T-helper 2 cell (primary cell): ENCODE measurements around the gene PPP1R16B.
A peak's percentile ranks its signal among the peaks of the same experiment; 100 is the strongest.

Experiments
- DNase-seq, 5 experiments: peaks; one replicate each; pipeline versions ENCODE4 v3.0.0 to v3.0.0-alpha.2; 2012 to 2022

PPP1R16B gene

DNA sequence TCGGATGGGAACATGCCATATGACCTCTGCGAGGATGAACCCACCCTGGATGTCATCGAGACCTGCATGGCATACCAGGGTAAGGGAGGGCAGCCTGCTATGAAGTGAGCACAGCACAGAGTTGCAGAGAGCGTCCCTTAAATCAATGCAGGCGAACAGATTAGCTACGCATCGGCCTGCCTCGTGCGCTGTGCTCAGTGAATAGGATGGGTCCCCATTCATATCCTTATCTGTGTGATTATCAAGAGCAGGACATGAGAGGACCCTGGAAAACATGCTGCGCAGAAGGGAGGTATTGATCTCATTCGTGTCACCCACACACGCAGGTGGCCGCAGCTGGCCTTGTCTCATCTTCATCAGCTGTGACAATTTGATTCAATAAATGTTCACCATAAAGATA is 95.1 kb downstream of the PPP1R16B start:
- DNase-seq, result no peak

DNA sequence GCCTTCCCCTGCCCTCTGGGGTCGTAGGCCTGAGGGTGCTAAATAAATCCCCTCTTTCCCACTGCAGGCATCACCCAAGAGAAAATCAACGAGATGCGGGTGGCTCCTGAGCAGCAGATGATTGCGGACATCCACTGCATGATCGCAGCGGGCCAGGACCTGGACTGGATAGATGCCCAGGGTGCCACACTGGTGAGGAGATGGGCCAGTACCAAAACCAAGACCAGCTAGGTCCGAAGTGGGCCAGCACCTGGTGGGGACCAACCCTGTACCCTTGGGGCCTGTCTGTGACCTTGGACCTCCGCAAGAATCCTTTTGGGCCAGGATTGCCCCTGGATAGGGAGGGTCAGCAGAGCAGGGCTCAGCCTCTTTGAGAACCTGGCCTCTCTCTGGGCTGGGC is 97.1 kb downstream of the PPP1R16B start:
- no peak for DNase-seq

DNA sequence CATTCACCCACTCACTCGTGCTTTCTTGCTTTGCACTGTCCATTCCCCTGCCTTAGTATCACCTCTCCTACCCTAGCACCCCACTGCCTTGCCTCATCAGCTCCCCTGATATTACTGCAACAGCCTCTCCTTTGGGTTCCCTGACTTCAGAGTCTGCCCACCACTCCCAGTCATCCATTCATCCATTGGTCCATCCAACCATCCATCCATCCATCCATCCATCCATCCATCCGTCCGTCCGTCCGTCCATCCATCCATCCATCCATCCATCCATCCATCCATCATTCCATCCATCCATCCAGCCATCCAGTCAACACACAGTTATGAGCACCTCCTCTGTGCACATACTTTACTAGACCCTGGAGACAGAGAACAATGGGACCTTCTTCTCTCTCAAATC is 97.8 kb downstream of the PPP1R16B start:
- DNase-seq, result no peak

DNA sequence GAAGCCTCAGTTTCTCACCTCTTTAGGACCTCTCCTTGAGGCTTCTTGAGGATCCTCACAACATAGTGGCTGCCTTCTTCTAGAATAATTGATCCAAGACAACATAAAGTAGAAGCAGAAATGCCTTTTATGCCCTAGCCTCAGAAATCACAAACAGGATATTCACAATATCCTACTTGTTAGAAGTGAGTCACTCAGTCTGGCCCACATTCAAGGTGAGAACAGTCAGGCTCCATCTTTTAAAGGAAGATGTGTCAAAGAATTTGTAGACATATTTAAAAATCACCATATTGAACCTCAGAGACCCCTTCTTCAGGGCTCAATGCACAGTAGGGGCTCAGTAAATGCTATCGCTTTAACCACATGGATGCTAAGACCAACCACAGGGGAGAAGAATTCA is 99.9 kb downstream of the PPP1R16B start:
- no peak for DNase-seq

DNA sequence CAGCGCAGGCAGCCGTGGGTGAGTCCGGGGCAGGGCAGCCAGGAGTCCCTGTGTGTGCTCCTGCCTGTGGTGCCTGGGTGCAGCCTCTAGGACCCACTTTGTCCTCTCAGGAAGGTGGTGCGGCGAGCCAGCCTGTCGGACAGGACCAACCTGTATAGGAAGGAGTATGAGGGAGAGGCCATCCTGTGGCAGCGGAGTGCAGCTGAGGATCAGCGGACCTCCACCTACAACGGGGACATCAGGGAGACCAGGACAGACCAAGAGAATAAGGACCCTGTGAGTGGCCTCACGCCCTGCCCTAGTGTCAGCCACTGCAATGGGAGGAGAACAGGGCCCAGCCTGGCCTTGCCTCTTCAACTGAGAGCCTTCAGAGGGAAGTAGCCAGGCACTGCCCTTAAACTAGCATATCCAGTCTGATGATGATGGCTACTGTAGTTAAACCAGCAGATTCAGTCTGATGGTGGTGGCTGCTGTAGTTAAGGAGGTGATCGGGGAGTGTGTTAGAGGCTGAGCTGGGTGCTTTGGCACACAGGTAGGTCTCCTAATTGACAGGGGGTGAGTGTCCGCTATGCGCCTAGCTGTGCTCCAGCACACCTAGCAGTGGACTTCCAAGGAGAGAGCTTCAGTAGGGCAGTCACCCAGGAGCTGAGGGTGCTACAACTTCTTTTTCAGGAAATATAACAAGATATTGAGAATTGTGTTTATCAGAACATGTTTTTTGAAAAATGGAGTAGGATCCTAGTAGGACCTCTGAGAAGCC is 102.6 kb downstream of the PPP1R16B start:
- no peak for DNase-seq

DNA sequence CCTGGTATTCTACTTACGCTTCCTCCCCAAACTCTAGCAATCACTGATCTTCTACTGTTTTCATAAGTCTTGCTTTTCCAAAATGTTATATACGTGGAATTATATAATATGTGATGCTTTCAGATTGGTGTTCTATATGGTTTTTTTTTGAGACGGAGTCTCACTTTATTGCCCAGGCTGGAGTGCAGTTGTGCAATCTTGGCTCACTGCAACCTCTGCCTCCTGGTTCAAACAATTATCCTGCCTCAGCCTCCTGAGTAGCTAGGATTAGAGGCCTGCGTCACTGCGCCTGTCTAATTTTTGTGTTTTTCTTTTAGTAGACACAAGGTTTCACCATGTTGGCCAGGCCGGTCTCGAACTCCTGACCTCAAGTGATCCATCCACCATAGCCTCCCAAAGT is 109.9 kb downstream of the PPP1R16B start:
- no peak for DNase-seq

DNA sequence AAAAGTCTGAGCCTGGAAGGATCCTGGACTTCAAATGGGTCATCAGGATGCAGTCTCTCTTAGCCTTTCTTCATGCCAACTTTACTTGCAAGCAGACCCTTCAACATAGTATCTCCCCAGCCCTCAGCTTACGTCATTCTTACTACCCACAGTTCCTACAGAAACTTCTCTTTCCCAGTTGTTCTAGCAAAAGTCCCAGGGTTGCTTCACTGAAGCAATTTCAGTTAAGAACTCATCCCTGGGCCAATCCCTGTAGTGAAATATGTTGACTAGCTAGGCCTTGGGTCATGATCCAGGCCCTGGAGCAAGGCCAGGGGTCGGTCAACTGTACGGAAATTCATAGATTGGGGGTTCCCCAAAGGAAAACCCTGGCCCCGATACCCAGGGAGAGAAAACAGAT is 112.2 kb downstream of the PPP1R16B start:
- no peak for DNase-seq

DNA sequence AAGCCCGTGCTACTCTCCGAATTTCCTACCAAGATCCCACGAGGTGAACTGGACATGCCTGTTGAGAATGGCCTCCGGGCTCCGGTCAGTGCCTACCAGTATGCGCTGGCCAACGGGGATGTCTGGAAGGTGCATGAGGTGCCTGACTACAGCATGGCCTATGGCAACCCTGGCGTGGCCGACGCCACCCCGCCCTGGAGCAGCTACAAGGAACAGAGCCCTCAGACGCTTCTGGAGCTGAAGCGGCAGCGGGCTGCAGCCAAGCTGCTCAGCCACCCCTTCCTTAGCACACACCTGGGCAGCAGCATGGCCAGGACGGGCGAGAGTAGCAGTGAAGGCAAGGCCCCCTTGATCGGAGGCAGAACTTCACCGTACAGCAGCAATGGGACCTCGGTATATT is 112.7 kb downstream of the PPP1R16B start:
- DNase-seq, result no peak

DNA sequence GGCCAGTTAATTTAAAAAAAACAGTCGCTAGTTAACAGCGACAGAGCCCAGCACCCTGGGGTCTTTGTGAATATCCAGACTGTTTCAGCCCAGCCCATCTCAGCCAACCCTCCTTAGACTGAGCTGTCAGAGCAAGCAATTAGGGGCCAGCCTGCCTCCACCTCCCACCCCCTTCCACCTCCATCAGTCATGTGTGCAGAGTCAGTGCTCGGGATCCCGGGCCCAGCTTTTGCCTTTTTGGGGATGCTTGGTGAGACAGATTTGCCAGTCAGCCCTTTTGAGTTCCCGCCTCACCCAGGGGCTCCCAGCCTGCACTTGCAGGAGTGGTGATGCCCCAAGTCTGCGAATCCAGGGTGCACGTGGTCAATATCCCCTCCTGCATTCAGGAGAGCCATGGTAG is 114.2 kb downstream of the PPP1R16B start:
- no peak for DNase-seq

DNA sequence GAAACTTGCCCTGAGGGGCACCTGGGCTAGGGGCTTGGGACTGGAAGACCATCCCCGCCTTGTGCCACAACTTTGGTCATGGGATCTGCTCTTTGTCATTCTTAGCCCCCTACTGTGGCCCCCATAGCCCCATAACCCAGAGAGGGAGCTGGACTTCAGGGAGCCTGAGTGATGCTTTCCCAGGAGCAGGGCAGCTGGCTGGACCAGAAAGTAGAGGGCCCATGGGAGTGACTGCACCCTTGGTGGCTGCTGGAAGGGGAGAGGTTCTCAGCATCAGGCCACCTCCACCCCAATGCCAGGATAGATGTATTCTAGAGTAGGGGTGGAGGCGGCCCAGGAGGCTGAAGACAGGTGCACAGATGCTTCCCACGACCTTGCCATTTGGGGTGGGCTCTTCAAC is 114.9 kb downstream of the PPP1R16B start:
- DNase-seq, result no peak

DNA sequence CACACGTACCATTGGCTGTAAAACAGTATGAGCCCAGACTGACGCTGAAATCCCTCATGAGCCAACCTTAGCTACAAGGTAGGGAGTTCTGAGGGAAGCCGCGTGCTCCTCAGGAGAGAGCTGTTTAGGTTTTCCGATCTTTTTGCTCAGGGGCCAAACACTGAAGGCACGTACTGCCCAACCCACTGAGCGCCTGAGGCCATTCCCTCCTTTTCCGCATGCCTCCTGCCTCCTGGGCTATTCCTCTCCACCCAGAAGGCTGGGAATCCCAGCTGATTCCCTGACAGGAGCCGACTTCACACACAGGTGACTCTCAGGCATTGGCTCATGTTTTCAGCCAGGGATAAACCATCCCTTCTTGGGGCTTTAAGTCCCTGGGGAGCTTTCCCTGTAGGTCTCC is 115.4 kb downstream of the PPP1R16B start:
- no peak for DNase-seq

DNA sequence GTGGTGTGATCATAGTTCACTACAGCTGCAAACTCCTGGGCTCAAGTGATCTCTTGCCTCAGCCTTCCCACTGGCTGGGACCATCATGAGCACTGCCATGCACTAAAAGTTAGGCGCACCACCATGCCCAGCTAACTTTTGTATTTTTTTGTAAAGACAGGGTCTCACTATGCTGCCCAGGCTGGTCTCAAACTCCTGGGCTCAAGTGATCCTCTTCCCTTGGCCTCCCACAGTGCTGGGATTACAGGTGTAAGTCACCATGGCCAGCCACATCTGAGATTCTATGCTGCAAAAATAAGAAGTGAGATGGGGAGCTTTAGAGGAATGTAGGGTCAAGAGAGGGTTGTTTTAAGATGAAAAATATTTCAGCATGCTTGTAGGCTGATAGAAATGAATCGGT is 119.2 kb downstream of the PPP1R16B start:
- DNase-seq, result no peak

DNA sequence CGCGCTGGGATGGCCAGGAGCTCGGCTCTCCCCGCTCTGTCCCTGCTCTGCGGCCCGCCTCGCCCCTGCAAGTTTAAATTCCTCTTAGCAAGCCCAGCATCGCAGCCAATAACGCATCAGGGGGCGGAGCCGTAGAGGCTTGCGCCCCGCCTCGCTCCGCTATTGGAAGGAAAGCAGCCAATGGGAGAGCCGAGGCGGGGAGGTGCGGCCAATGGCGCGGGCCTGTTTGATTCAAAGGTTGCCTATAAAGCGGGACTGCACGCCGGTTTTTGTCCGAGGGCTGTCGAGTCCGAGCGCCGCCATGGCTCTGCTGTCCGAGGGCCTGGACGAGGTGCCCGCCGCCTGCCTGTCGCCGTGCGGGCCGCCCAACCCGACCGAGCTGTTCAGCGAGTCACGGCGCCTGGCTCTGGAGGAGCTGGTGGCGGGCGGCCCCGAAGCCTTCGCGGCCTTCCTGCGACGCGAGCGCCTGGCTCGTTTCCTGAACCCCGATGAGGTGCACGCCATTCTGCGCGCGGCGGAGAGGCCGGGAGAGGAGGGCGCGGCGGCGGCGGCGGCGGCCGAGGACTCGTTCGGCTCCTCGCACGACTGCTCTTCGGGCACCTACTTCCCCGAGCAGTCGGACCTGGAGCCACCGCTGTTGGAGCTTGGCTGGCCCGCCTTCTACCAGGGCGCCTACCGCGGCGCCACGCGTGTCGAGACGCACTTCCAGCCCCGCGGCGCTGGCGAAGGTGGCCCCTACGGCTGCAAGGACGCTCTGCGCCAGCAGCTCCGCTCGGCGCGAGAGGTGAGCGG is 120.8 kb downstream of the PPP1R16B start, which contains the start of gene FAM83D:
Gene FAM83D, plus strand, starts transcription at position 276 of the 792 bp plus-strand sequence. Its CDS starts 26 bp downstream, at position 302.
- DNase-seq, result peak; percentile 80 to 97 (median 89)

DNA sequence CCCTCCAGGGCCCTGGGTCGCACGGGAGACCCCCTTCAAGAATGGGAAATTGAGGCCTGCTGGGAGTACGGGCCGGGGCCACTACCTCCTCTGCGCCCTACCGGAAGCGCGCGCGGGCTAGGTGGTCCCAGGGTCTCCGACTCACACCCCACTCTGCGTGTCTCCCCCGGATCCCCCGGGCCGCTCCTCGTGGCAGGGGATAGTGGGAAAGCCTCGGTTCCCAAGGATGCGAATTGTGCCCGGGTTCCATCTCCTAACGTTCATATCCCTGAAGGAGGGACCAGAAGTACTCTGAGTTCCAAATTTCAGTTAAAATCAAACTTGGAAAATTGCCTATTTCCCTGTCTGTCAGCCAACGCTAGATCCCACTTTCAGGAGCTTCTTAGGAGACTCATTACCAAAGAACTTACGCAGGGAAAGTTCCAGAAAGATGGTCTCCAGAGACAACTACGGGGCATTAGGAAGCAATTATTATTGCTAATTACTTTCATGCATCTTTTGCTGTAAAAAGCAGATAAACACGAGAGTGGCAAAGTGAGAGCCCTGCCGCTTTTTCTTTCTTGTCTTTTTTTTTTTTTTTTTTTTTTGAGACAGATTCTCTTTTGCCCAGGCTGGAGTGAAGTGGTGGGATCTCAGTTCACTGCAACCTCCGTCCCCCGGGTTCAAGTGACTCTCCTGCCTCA is 121.6 kb downstream of the PPP1R16B start:
- DNase-seq, result no peak

DNA sequence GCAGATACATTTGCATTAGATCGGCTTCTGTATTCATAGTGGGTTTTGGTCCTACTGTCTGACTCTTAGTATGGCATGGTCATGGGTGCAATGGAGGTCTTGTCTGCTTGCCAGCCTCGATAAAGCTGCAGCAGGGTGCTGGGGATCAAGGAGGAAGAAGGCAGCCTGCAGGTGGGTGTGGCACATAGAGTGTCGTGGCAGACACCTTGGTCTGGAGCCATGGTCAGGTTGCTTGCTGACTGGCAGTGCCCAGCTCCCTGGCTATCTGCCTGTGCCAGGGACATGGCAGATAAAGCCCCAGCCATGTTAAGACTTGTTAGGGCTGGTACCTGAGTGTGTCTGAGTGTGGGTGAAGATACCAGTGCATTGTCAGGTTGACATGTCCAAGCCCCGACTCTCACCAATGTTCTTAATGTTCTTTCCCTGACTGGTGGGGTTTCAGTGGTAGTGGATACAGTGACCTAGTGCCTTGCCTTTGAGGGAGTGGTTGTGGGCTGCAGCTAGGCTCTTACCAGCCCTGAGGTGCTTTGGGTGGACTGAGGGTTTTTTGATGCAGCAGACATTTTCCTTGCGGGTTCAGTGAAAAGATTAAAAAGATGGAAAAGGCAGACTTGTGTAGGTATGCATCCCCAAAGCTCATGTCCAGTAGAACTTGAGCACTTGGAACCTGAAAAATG is 122.5 kb downstream of the PPP1R16B start:
- DNase-seq, result peak in 1 of 5 experiments; percentile 43

DNA sequence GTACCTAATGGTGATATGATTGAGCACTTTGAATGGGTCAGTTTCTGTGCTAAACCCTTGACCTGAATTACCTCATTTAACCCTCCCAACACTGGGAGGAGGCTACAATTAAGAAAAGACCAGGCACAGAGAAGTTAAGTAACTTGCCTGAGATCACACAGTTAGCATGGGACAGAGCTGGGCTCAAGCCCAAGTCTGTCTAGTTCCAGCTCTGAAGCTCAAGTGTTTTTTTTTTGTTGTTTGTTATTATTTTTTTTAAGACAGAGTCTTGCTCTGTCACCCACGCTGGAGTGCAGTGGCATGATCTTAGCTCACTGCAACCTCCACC is 124.7 kb downstream of the PPP1R16B start:
- DNase-seq, result no peak

DNA sequence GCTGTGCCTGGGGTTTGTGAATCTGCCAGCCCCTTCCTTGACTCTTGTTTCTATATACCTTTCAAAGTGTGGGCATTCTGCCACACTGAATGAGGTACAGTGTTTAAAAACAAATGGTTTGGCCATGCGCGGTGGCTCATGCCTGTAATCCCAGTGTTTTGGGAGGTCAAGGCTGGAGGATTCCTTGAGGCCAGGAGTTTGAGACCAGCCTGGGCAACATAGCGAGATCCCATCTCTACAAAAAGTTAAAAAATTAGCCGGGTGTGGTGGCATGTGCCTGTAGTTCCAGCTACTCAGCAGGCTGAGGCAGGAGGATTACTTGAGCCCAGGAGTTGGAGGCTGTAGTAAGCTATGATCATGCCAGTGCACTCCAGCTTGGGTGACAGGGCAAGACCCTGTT is 126.5 kb downstream of the PPP1R16B start:
- no peak for DNase-seq

DNA sequence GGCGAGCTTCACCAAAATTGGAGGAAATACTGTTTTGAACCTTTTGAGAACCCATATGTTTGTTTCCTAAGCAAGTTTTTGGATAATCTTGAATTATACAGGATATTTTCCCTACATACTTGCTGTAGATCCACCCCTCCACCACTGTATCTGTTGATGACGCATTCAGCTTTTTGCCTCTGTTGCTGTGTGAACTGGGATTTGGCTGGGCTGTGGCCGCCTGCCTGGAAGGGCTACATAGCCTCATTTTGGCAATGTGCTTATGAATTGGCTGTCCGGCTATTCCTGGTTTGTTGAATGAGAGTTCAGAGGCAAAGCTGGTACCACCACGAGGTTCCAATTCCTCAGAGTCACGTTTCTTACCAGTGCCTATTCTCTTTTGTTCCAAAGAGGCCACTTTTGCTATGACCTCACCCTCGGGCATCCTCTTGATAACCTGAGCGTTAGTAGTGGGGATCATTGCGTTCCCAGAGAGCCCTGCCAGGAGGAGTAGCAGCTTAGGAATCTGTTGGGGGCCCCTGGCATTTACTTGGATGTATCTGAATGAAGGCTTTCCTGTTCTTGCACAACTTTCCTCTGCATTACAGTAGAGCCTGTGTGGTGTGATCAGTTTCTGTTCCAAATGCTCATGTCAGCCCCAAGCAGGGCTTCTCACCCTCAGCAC is 127.1 kb downstream of the PPP1R16B start:
- no peak for DNase-seq

DNA sequence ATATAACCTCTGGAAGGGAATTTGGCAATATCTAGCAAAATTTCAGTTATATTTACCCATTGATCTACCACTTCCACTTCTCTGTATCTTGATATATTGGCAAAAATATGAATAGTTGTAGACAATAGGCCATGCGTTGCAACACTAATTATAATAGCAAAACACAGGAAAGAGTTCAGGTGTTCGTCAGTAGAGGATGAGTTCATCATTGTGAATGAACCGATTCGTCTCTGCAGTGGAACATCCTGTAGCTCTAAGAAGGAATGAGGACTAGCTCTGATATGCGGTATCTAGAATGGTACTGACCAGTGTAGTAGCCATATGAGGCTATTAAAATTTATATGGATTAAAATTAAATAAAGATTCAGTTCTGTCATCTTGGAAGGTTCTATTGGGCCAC is 129.0 kb downstream of the PPP1R16B start:
- DNase-seq, result no peak

DNA sequence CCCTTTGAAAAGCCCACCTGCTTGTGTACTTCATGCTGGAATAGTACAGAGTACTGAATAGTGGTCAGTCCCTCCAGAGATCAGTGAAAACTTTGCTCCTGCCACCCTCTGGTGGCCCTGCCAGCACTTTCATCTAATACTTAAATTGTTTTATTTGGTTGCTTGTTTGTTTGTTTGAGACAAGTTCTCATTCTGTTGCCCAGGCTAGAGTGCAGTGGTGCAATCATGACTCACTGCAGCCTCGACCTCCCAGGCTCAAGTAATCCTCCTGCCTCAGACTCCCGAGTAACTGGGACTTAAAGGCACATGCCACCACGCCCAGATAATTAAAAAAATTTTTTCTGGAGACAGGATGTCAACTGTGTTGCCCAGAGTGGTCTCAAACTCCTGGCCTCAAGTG is 129.8 kb downstream of the PPP1R16B start:
- no peak for DNase-seq

DNA sequence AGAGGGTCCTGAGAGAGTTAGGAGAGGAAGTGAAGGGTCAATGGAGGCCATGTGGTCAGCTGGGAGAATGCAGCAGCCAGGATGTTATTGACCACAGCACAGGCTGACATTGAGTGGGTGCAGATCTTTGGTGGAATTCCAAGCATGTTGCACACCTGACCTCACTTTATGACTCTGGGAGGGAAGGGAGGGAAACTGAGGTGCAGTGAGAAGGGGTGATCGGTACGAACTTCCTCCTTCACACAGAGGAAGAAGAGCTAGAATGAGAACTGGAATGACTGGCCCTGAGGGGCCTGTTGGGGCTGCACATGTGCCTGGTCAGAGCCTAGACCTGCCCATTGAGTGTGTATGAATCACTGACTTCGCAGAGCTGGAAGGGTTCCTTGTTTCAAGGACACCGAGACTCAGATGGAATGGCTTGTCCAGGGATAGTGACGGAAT is 130.5 kb downstream of the PPP1R16B start:
- DNase-seq, result no peak

DNA sequence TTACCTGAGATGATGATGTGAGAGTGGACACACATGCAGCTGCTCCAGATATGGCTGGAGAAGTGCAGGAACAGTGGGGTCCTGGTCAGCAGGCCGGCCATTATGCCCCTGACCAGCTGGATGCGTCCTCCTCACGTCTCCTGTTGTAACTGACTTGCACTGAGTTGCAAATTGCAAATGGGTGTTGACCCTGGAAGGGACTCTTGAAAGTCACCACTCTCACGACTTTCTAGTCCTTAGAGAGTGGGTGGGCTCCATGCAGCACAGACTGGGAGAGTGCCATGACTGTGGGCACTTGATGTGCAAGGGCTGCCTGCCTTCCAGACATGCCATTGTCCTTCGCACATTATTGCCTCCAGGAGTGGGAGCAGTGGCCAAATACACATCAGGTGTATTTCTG is 131.5 kb downstream of the PPP1R16B start:
- DNase-seq, result no peak
